GM12878 (cell line): ENCODE data around the gene PFKL. TPM values are rescaled to one million over a fixed set of nuclear protein-coding genes. Genes with fewer than 3 reads are reported as not detected.
A peak's percentile ranks its signal among the peaks of the same experiment; 100 is the strongest.

Experiments used
- ATAC-seq: fragments of 200-7000 bp; cut with Tn5 transposase; 3 replicates; pipeline ENCODE4 v1.9.1; 2020; ENCODE audit warnings: mild to moderate bottlenecking, moderate library complexity
- BruUV-seq: library from RNA; stranded (reverse); fragments of 400-500 nt; replicated peaks from 2 replicates; lab custom pipeline; 2021; lab: Mats Ljungman, UMichigan
- CTCF ChIA-PET: fragments of 300-600 bp; sonication (Branson Sonifier 250); formaldehyde crosslinking; extraction: SDS; loops from one replicate; lab custom pipeline; 2021; ENCODE audit warnings: inconsistent platforms; lab: Yijun Ruan, JAX
- POLR2A ChIA-PET: fragments of 350-600 bp; formaldehyde crosslinking; extraction: SDS; loops from one replicate; lab custom pipeline; 2021; ENCODE audit warnings: inconsistent platforms; lab: Charles Lee
- RAD21 ChIA-PET: fragments of 300-600 bp; sonication (Branson Sonifier 250); formaldehyde crosslinking; loops from one replicate; lab custom pipeline; 2023; ENCODE audit warnings: antibody characterized with exemption; ENCODE audit not compliant: unreplicated experiment; lab: Charles Lee
- SMC1A ChIA-PET: fragments of 300-600 bp; sonication (Branson Sonifier 250); formaldehyde crosslinking; loops from one replicate; lab custom pipeline; 2023; ENCODE audit not compliant: unreplicated experiment, uncharacterized antibody; lab: Charles Lee
- DNase-seq: peaks from one replicate; pipeline ENCODE4 v3.0.0-alpha.2; 2011; ENCODE audit warnings: low read depth, low spot score
- FAIRE-seq: peaks from 3 replicates; lab custom pipeline; 2011; peaks lifted over from hg19 to GRCh38; lab: Jason Lieb, UNC
- H2AFZ ChIP-seq: 2 replicates; pipeline ENCODE4 v1.6.0; 2011; ENCODE audit warnings: low read depth, low read length, control low read depth; ENCODE audit not compliant: control insufficient read depth
- H3K27ac ChIP-seq: 2 replicates; pipeline ENCODE4 v1.5.1; 2011; ENCODE audit warnings: control low read depth; ENCODE audit not compliant: control insufficient read depth, insufficient read depth
- H3K27me3 ChIP-seq, 2 experiments: replicated peaks in 1 of 2; 2 replicates each; pipeline versions ENCODE4 v1.6.0 to v1.6.1; 2011; ENCODE audit warnings: low read length in 1 of 2; ENCODE audit not compliant: control insufficient read depth in 2 of 2, insufficient read depth in 2 of 2
- H3K36me3 ChIP-seq, 2 experiments: 2 replicates each; pipeline ENCODE4 v1.5.1; 2011; ENCODE audit warnings: low read length in 1 of 2; ENCODE audit not compliant: control insufficient read depth in 2 of 2, insufficient read depth in 2 of 2
- H3K4me1 ChIP-seq: 2 replicates; pipeline ENCODE4 v1.6.1; 2011; ENCODE audit warnings: mild to moderate bottlenecking, low read length, moderate library complexity, mixed read lengths; ENCODE audit not compliant: control insufficient read depth, insufficient read depth
- H3K4me2 ChIP-seq: 2 replicates; pipeline ENCODE4 v1.6.0; 2011; ENCODE audit warnings: control low read depth; ENCODE audit not compliant: control insufficient read depth, insufficient read depth
- H3K4me3 ChIP-seq: fragments of 200-600 bp; sonication (generic); 2 replicates; pipeline ENCODE4 v1.5.1; 2016
- H3K79me2 ChIP-seq: 2 replicates; pipeline ENCODE4 v1.6.0; 2011; ENCODE audit warnings: low read length; ENCODE audit not compliant: control insufficient read depth, insufficient read depth
- H3K9ac ChIP-seq: 2 replicates; pipeline ENCODE4 v1.8.0; 2011; ENCODE audit warnings: low read length, control low read depth, mixed read lengths; ENCODE audit not compliant: control insufficient read depth, insufficient read depth
- H3K9me3 ChIP-seq: replicated peaks from 3 replicates; pipeline ENCODE4 v1.5.1; 2011; ENCODE audit warnings: mild to moderate bottlenecking, low read length; ENCODE audit not compliant: control insufficient read depth, insufficient read depth
- H4K20me1 ChIP-seq: 2 replicates; pipeline ENCODE4 v1.6.0; 2011; ENCODE audit not compliant: control insufficient read depth, insufficient read depth
- EGR1 ChIP-seq, 2 experiments: IDR thresholded peaks; 1 replicate in 1 of 2; 2 replicates in 1 of 2; pipeline ENCODE4 v1.6.1; 2011 to 2012; ENCODE audit warnings: low read depth in 2 of 2, low read length in 2 of 2, borderline replicate concordance in 1 of 2, mild to moderate bottlenecking in 1 of 2, moderate library complexity in 1 of 2
- EZH2 ChIP-seq: IDR thresholded peaks from 2 replicates; pipeline ENCODE4 v1.6.1; 2012; ENCODE audit warnings: low read depth, mild to moderate bottlenecking, control low read depth, inconsistent platforms, low read length, borderline replicate concordance; ENCODE audit not compliant: control insufficient read depth
- GATAD2B ChIP-seq: fragments of 450-650 bp; conservative IDR thresholded peaks from 2 replicates; pipeline ENCODE4 v1.6.1; 2017; ENCODE audit warnings: low read depth, mild to moderate bottlenecking, moderate library complexity
- IKZF1 ChIP-seq: fragments of 450-650 bp; conservative IDR thresholded peaks from 2 replicates; pipeline ENCODE4 v1.6.1; 2017; ENCODE audit warnings: antibody characterized with exemption, mild to moderate bottlenecking
- MXI1 ChIP-seq: fragments of 150-350 bp; IDR thresholded peaks from 2 replicates; pipeline ENCODE4 v1.6.1; 2011; ENCODE audit warnings: low read depth, mild to moderate bottlenecking, inconsistent platforms, low read length, improper control_type of control experiment
- NKRF ChIP-seq: fragments of 450-650 bp; conservative IDR thresholded peaks from 2 replicates; pipeline ENCODE4 v1.6.1; 2017; ENCODE audit warnings: mild to moderate bottlenecking, moderate library complexity
- NR2F1 ChIP-seq: fragments of 450-650 bp; conservative IDR thresholded peaks from 2 replicates; pipeline ENCODE4 v1.6.1; 2017; ENCODE audit warnings: mild to moderate bottlenecking
- PAX5 ChIP-seq: IDR thresholded peaks from 2 replicates; pipeline ENCODE4 v1.6.1; 2011; ENCODE audit warnings: low read depth, low read length, borderline replicate concordance
- POLR2A ChIP-seq: IDR thresholded peaks from 2 replicates; pipeline ENCODE4 v1.6.1; 2011; ENCODE audit warnings: low read depth, mild to moderate bottlenecking, low read length
- RAD21 ChIP-seq: IDR thresholded peaks from 2 replicates; pipeline ENCODE4 v1.6.1; 2011; ENCODE audit warnings: mild to moderate bottlenecking, low read depth, low read length, moderate library complexity; ENCODE audit not compliant: insufficient read depth
- SIN3A ChIP-seq: IDR thresholded peaks from 2 replicates; pipeline ENCODE4 v1.6.1; 2012; ENCODE audit warnings: low read depth, low read length, improper control_type of control experiment
- ZBED1 ChIP-seq: IDR thresholded peaks from 2 replicates; pipeline ENCODE4 v1.6.1; 2016; ENCODE audit warnings: borderline replicate concordance
- WGBS: methylation state at CpG from one replicate; pipeline ENCODE4 v1.1.6; 2016; ENCODE audit warnings: low lambda C conversion rate; ENCODE audit not compliant: insufficient replicate concordance, insufficient coverage; ENCODE audit errors: missing lambda C conversion rate; 5-methylcytosine and 5-hydroxymethylcytosine counted together
- in situ Hi-C: fragments of 300-500 bp; cut with MboI; formaldehyde crosslinking; loops from 9 replicates; pipeline ENCODE4 v1.14.3; 2018; ENCODE audit warnings: mixed read lengths
- intact Hi-C: fragments of 100-400 bp; cut with micrococcal nuclease; formaldehyde crosslinking; loops from one replicate; pipeline ENCODE4 v1.14.2; 2022; ENCODE audit not compliant: unreplicated experiment
- polyA plus RNA-seq, 11 experiments: library from polyadenylated mRNA; depleted of rRNA in 4 of 11; unstranded in 6 of 11; stranded (reverse) in 5 of 11; fragments of >200 nt; fragmentation: Nextera tagmentation in 4 of 11; fragmentation: Illumina TruSeq in 1 of 11; extraction: Ambion mirVana in 4 of 11; extraction: Trizol in 1 of 11; gene quantifications; 1 replicate in 1 of 11; 2 replicates in 10 of 11; pipeline versions ENCODE4 v1.2.1 to v1.2.3, GENCODE V29; 2011 to 2016; ENCODE audit warnings: inconsistent platforms in 2 of 11, missing spikeins in 2 of 11, low read depth in 1 of 11
- total RNA-seq, 4 experiments: library from RNA; depleted of rRNA in 3 of 4; stranded (reverse); fragments of >200 nt in 3 of 4; fragmentation: Illumina TruSeq in 1 of 4; extraction: Trizol in 1 of 4; gene quantifications; 2 replicates each; pipeline versions ENCODE4 v1.2.1 to v1.2.3, GENCODE V29; 2013 to 2021
- TF ChIP-seq, protein P1 (sequence below): fragments of 450-650 bp; IDR thresholded peaks from 2 replicates; pipeline ENCODE4 v1.6.1; 2018; ENCODE audit warnings: borderline replicate concordance, mild to moderate bottlenecking; ENCODE audit not compliant: partially characterized antibody

The PFKL gene
- total and polyA plus RNA-seq, 10 of the 15 experiments (the other 5 are each of a cell fraction or from before 2014, with no cell fraction given): 1.2 to 192 (median 112) TPM

GRCh38 chr21:44300262-44300959 lies 558 bp downstream of the PFKL start:
- TF ChIP-seq PAX5: no peak
- TF ChIP-seq MXI1: peak; percentile 38
- TF ChIP-seq ZBED1: no peak
- peak; percentile 65; the same call in 1 of the 2 replicates for TF ChIP-seq GATAD2B
- no peak for TF ChIP-seq EZH2
- peak in 1 of 2 experiments; percentile 85; a peak in 2 of 3 replicates for TF ChIP-seq EGR1 (IDR thresholded peaks at IDR 0.05; ENCODE audit: borderline replicate concordance in 1 of 2, low read depth in 2 of 2, low read length in 2 of 2)
- peak; percentile 53 for TF ChIP-seq POLR2A
- TF ChIP-seq, protein P1, sequence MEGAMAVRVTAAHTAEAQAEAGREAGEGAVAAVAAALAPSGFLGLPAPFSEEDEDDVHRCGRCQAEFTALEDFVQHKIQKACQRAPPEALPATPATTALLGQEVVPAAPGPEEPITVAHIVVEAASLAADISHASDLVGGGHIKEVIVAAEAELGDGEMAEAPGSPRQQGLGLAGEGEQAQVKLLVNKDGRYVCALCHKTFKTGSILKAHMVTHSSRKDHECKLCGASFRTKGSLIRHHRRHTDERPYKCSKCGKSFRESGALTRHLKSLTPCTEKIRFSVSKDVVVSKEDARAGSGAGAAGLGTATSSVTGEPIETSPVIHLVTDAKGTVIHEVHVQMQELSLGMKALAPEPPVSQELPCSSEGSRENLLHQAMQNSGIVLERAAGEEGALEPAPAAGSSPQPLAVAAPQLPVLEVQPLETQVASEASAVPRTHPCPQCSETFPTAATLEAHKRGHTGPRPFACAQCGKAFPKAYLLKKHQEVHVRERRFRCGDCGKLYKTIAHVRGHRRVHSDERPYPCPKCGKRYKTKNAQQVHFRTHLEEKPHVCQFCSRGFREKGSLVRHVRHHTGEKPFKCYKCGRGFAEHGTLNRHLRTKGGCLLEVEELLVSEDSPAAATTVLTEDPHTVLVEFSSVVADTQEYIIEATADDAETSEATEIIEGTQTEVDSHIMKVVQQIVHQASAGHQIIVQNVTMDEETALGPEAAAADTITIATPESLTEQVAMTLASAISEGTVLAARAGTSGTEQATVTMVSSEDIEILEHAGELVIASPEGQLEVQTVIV: peak; percentile 43
- TF ChIP-seq NR2F1: peak; percentile 72
- TF ChIP-seq IKZF1: 0 out of 2 replicates have a peak, but pooled peaks have one; percentile 8
- no peak for TF ChIP-seq RAD21
- 0 out of 2 replicates have a peak, but pooled peaks have one; percentile 63 for TF ChIP-seq NKRF
- TF ChIP-seq SIN3A: 0 out of 2 replicates have a peak, but pooled peaks have one; percentile 52
- Histone ChIP-seq H3K79me2 (peaks cover 58% of the 10 kb centered on the region), H2AFZ (no peak overlapping the region), H3K9me3 (no peaks in the 10 kb centered on the region), H3K27ac (peak overlapping the region; percentile 76), H3K9ac (peak overlapping the region; percentile 86), H3K4me1 (peaks cover 37% of the 10 kb centered on the region), H3K4me3 (peak overlapping the region; percentile 96), H3K4me2 (peak overlapping the region; percentile 90), H3K27me3 (no peaks in the 10 kb centered on the region), H3K36me3 (no peaks in the 10 kb centered on the region; a peak in 1 of 4 replicates), H4K20me1 (no peaks in the 10 kb centered on the region)
- under 1% methylated on average over 40 of the region's 67 CpGs for WGBS
- ChIA-PET SMC1A (no interaction called here), POLR2A (interaction anchor here (0.9 to 1.0 kb wide), 2 partner anchors 38 to 39 kb away, joined by 3 read pairs; partner anchors contain the start of gene CFAP410), RAD21 (no interaction called here), CTCF (interaction anchor here (0.6 to 1.0 kb wide), 4 partner anchors 32 to 493 kb away, joined by 3 read pairs; no protein-coding TSS in a partner anchor)
- intact Hi-C loops: no loop called here
- in situ Hi-C loops: no loop called here
- DNase-seq (no peak), FAIRE-seq (no peak), ATAC-seq (peak; percentile 37)
- no TSS peak for BruUV-seq
